Measurements from ENCODE around the gene SLC26A2.
"Not testable (repeated sequence)": the region's sequence is repeated elsewhere in the genome, so short reads cannot be mapped to it uniquely, and the experiment has no call there.

SLC26A2 gene

GRCh38 chr5:149937610-149938009 lies 22.9 kb upstream of the SLC26A2 start:
- DNase-seq = peak in 2 of 3 donors; percentile 14 to 42

- DNase-seq = peak; percentile 32 to 62 (median 45)
Observed at GRCh38 chr5:149938279-149938678, 22.3 kb upstream of the SLC26A2 start.

- DNase-seq = peak; percentile 62 to 78 (median 67)
Observed at GRCh38 chr5:149938791-149939358, 21.7 kb upstream of the SLC26A2 start.

- DNase-seq = peak in 2 of 3 donors; percentile 37 to 47
Observed at GRCh38 chr5:149939546-149939945, 21.0 kb upstream of the SLC26A2 start.

GRCh38 chr5:149940077-149940574 lies 20.4 kb upstream of the SLC26A2 start:
- DNase-seq = peak; percentile 52 to 74 (median 65)

GRCh38 chr5:149940941-149941644 lies 19.5 kb upstream of the SLC26A2 start:
- no peak for DNase-seq

GRCh38 chr5:149941795-149942194 lies 18.8 kb upstream of the SLC26A2 start:
- no peak for DNase-seq

GRCh38 chr5:149942199-149942598 lies 18.4 kb upstream of the SLC26A2 start:
- DNase-seq = no peak

GRCh38 chr5:149942741-149943169 lies 17.8 kb upstream of the SLC26A2 start:
- not testable (repeated sequence) for DNase-seq

GRCh38 chr5:149943177-149943949 lies 17.2 kb upstream of the SLC26A2 start:
- DNase-seq = not testable (repeated sequence)

- no peak for DNase-seq
Observed at GRCh38 chr5:149944666-149945065, 15.9 kb upstream of the SLC26A2 start, which contains the start of gene PDE6A. Gene PDE6A, minus strand, starts transcription at chr5:149944793. Its CDS starts 120 bp downstream, at chr5:149944673.

GRCh38 chr5:149946118-149946517 lies 14.4 kb upstream of the SLC26A2 start:
- no peak for DNase-seq

- DNase-seq = no peak
Observed at GRCh38 chr5:149948993-149949392, 11.6 kb upstream of the SLC26A2 start.

- DNase-seq = no peak
Observed at GRCh38 chr5:149951138-149951749, 9.3 kb upstream of the SLC26A2 start.

GRCh38 chr5:149953436-149954121 lies 7.0 kb upstream of the SLC26A2 start:
- DNase-seq = no peak

- DNase-seq = no peak
Observed at GRCh38 chr5:149954798-149955197, 5.8 kb upstream of the SLC26A2 start.

- DNase-seq = no peak
Observed at GRCh38 chr5:149956685-149957084, 3.9 kb upstream of the SLC26A2 start.

- no peak for DNase-seq
Observed at GRCh38 chr5:149957855-149958254, 2.7 kb upstream of the SLC26A2 start.

GRCh38 chr5:149959406-149960236 lies 937 bp upstream of the SLC26A2 start:
- peak; percentile 81 to 97 (median 86) for DNase-seq

GRCh38 chr5:149961186-149961685 lies 678 bp downstream of the SLC26A2 start:
- no peak for DNase-seq

- DNase-seq = peak; percentile 31 to 51 (median 46)
Observed at GRCh38 chr5:149961957-149962409, 1.4 kb downstream of the SLC26A2 start.
